Fibroblast of lung (primary cell): ENCODE data around the gene DENND4A. TPM values are rescaled to one million over a fixed set of nuclear protein-coding genes. Genes with fewer than 3 reads are reported as not detected.
"Not testable (repeated sequence)": the region's sequence is repeated elsewhere in the genome, so short reads cannot be mapped to it uniquely, and the experiment has no call there.

Experiments used
- DNase-seq, 2 donors: peaks; one replicate each; pipeline versions ENCODE4 v3.0.0 to v3.0.0-alpha.2; 2010; ENCODE audit warnings: low read depth in 2 of 2
- H2AFZ ChIP-seq: 2 replicates; pipeline ENCODE4 v1.5.1; 2012; ENCODE audit warnings: low read length, control low read depth, inconsistent platforms
- H3K27ac ChIP-seq: 2 replicates; pipeline ENCODE4 v1.5.1; 2011; ENCODE audit warnings: low read length, control low read depth; ENCODE audit not compliant: insufficient read depth
- H3K27me3 ChIP-seq: 2 replicates; pipeline ENCODE4 v1.5.1; 2011; ENCODE audit warnings: mild to moderate bottlenecking, low read length; ENCODE audit not compliant: control insufficient read depth, insufficient read depth
- H3K36me3 ChIP-seq: 2 replicates; pipeline ENCODE4 v1.5.1; 2011; ENCODE audit warnings: low read length; ENCODE audit not compliant: control insufficient read depth, insufficient read depth
- H3K4me1 ChIP-seq: 2 replicates; pipeline ENCODE4 v1.5.1; 2011; ENCODE audit warnings: low read length; ENCODE audit not compliant: control insufficient read depth, insufficient read depth; ENCODE audit errors: extremely low read depth
- H3K4me2 ChIP-seq: 2 replicates; pipeline ENCODE4 v1.5.1; 2011; ENCODE audit warnings: low read length, control low read depth; ENCODE audit not compliant: insufficient read depth; ENCODE audit errors: extremely low read depth
- H3K4me3 ChIP-seq, 4 experiments: fragments of 200-600 bp in 1 of 4; sonication (generic) in 1 of 4; replicated peaks in 1 of 4; 2 replicates each; pipeline ENCODE4 v1.5.1; 2011 to 2016; ENCODE audit warnings: low read length in 4 of 4, low read depth in 3 of 4, mild to moderate bottlenecking in 3 of 4, control low read depth in 2 of 4, inconsistent platforms in 1 of 4, mixed read lengths in 1 of 4; ENCODE audit not compliant: insufficient read depth in 1 of 4; ENCODE audit errors: control extremely low read depth in 1 of 4
- H3K79me2 ChIP-seq: 2 replicates; pipeline ENCODE4 v1.5.1; 2012; ENCODE audit warnings: mild to moderate bottlenecking, low read length, inconsistent platforms; ENCODE audit not compliant: control insufficient read depth, insufficient read depth
- H3K9ac ChIP-seq: 2 replicates; pipeline ENCODE4 v1.5.1; 2011; ENCODE audit warnings: mild to moderate bottlenecking, low read length, control low read depth; ENCODE audit not compliant: insufficient read depth
- H3K9me3 ChIP-seq: 2 replicates; pipeline ENCODE4 v1.5.1; 2012; ENCODE audit warnings: low read depth, low read length; ENCODE audit not compliant: control insufficient read depth, insufficient read depth
- H4K20me1 ChIP-seq: 2 replicates; pipeline ENCODE4 v1.5.1; 2011; ENCODE audit warnings: low read length; ENCODE audit not compliant: control insufficient read depth, insufficient read depth; ENCODE audit errors: extremely low read depth
- CTCF ChIP-seq, 2 donors: IDR thresholded peaks in 1 of 2; conservative IDR thresholded peaks in 1 of 2; 1 replicate in 1 of 2; 2 replicates in 1 of 2; pipeline ENCODE4 v1.5.1; 2011 to 2012; ENCODE audit warnings: low read length in 2 of 2, control low read depth in 1 of 2, inconsistent platforms in 1 of 2, low read depth in 1 of 2, mild to moderate bottlenecking in 1 of 2
- EZH2 ChIP-seq: IDR thresholded peaks from 2 replicates; pipeline ENCODE4 v1.5.1; 2012; ENCODE audit warnings: low read length, control low read depth, mild to moderate bottlenecking; ENCODE audit errors: missing control alignments
- polyA plus RNA-seq, 2 donors: library from polyadenylated mRNA; depleted of rRNA in 1 of 2; stranded (reverse) in 1 of 2; unstranded in 1 of 2; fragments of >200 nt; gene quantifications; 2 replicates each; pipeline ENCODE4 v1.2.1, GENCODE V29; 2011 to 2012; ENCODE audit warnings: missing spikeins in 1 of 2
- total RNA-seq: library from RNA; depleted of rRNA; stranded (reverse); fragments of >200 nt; gene quantifications from 2 replicates; pipeline ENCODE4 v1.2.1, GENCODE V29; 2014

DENND4A gene
- total and polyA plus RNA-seq, 2 donors (not counting 1 experiment from before 2014, with no cell fraction given), result 16.7 to 30.6 TPM

GRCh38 chr15:65738649-65739048 is 53.4 kb downstream of the DENND4A start:
- no peak overlapping the region for H3K27ac ChIP-seq
- H3K79me2 ChIP-seq, result no peaks in the 10 kb centered on the region
- H3K36me3 ChIP-seq, result no peaks in the 10 kb centered on the region
- H3K9me3 ChIP-seq, result no peaks in the 10 kb centered on the region
- H3K4me1 ChIP-seq, result no peaks in the 10 kb centered on the region
- no peak overlapping the region for H2AFZ ChIP-seq
- no peaks in the 10 kb centered on the region for H3K27me3 ChIP-seq
- no peak overlapping the region for H3K9ac ChIP-seq
- no peak overlapping the region for H3K4me2 ChIP-seq
- no peak for DNase-seq
- no peak for TF ChIP-seq CTCF (conservative IDR thresholded peaks at IDR 0.05 in 1 of 2, IDR thresholded peaks at IDR 0.05 in 1 of 2; ENCODE audit: low read depth in 1 of 2, low read length in 2 of 2)
- TF ChIP-seq EZH2, result no peak
- no peak overlapping the region for H3K4me3 ChIP-seq
- no peaks in the 10 kb centered on the region for H4K20me1 ChIP-seq

GRCh38 chr15:65733599-65733998 is 58.5 kb downstream of the DENND4A start:
- not testable (repeated sequence) for H2AFZ ChIP-seq, DNase-seq, H3K9me3 ChIP-seq, H3K4me3 ChIP-seq, H3K79me2 ChIP-seq, H3K36me3 ChIP-seq, H3K4me2 ChIP-seq, H4K20me1 ChIP-seq, H3K4me1 ChIP-seq, H3K27ac ChIP-seq, H3K27me3 ChIP-seq, H3K9ac ChIP-seq

GRCh38 chr15:65732698-65733097 is 59.4 kb downstream of the DENND4A start:
- Histone ChIP-seq H2AFZ (no peak overlapping the region), H3K79me2 (no peaks in the 10 kb centered on the region), H3K27ac (no peak overlapping the region), H3K9ac (no peak overlapping the region), H3K27me3 (no peaks in the 10 kb centered on the region), H3K4me1 (no peaks in the 10 kb centered on the region), H3K4me2 (no peak overlapping the region), H3K4me3 (no peak overlapping the region), H3K9me3 (no peaks in the 10 kb centered on the region), H4K20me1 (no peaks in the 10 kb centered on the region), H3K36me3 (no peaks in the 10 kb centered on the region)
- peak in 1 of 2 donors; percentile 42 for DNase-seq
- TF ChIP-seq CTCF (conservative IDR thresholded peaks at IDR 0.05 in 1 of 2, IDR thresholded peaks at IDR 0.05 in 1 of 2; ENCODE audit: low read depth in 1 of 2, low read length in 2 of 2) (no peak), EZH2 (no peak)
